Colonic mucosa (tissue), 4 donors: Measurements from ENCODE around the gene HMG20A. TPM values are rescaled to one million over a fixed set of nuclear protein-coding genes. Genes with fewer than 3 reads are reported as not detected.

Source experiments
- DNase-seq: peaks from one replicate; pipeline ENCODE4 v3.0.0-alpha.2; 2020
- H3K27ac ChIP-seq: fragments of 200-600 bp; one replicate; pipeline ENCODE4 v1.8.0; 2021
- H3K27me3 ChIP-seq: fragments of 200-600 bp; one replicate; pipeline ENCODE4 v1.8.0; 2021
- H3K36me3 ChIP-seq: fragments of 200-600 bp; one replicate; pipeline ENCODE4 v1.8.0; 2021
- H3K4me1 ChIP-seq: fragments of 200-600 bp; one replicate; pipeline ENCODE4 v1.8.0; 2021; ENCODE audit warnings: mild to moderate bottlenecking
- H3K4me3 ChIP-seq: fragments of 200-600 bp; one replicate; pipeline ENCODE4 v1.8.0; 2021
- H3K9ac ChIP-seq, 2 donors: one replicate each; pipeline ENCODE4 v1.7.0; 2013; ENCODE audit warnings: control low read depth in 2 of 2, low read depth in 2 of 2, low read length in 2 of 2
- H3K9me3 ChIP-seq: fragments of 200-600 bp; one replicate; pipeline ENCODE4 v1.8.0; 2021
- CTCF ChIP-seq: fragments of 200-600 bp; IDR thresholded peaks from one replicate; pipeline ENCODE4 v1.8.0; 2022; ENCODE audit warnings: antibody characterized with exemption, mild to moderate bottlenecking
- intact Hi-C: fragments of 100-400 bp; cut with DNase I; formaldehyde crosslinking; loops from one replicate; pipeline ENCODE4 v1.14.1; 2022
- total RNA-seq, 2 donors: library from RNA; stranded (reverse); fragmentation: NEBNext Ultra II Directional in 1 of 2; extraction: Animal tissue kit (Norgen Biotek cat#: 25700) in 1 of 2; gene quantifications; one replicate each; pipeline ENCODE4 v1.2.1, GENCODE V29; 2021
- donor health status: healthy.
- donor health status: DM: no; HTN: no; CAD: no.
- donor health status: DM: no; HTN: no; CAD: no.

The HMG20A gene
- total RNA-seq, 2 donors from 2014 or later, result 32.9 to 37.1 TPM

- Histone ChIP-seq H3K27me3 (no peaks in the 10 kb centered on the region), H3K36me3 (no peaks in the 10 kb centered on the region), H3K4me3 (no peak overlapping the region), H3K9me3 (no peaks in the 10 kb centered on the region), H3K4me1 (no peaks in the 10 kb centered on the region), H3K9ac (no peak overlapping the region), H3K27ac (no peak overlapping the region)
- DNase-seq, result no peak
- no peak for TF ChIP-seq CTCF
- intact Hi-C loops, result no loop called here
Observed at GRCh38 chr15:77527831-77528231, 107.1 kb downstream of the HMG20A start.

GRCh38 chr15:77528290-77528967 lies 107.7 kb downstream of the HMG20A start:
- intact Hi-C loops, result no loop called here
- no peak overlapping the region for H3K27ac ChIP-seq
- DNase-seq, result no peak

GRCh38 chr15:77528968-77529319 lies 108.3 kb downstream of the HMG20A start:
- Histone ChIP-seq H3K9me3 (no peaks in the 10 kb centered on the region), H3K9ac (no peak overlapping the region), H3K27ac (no peak overlapping the region), H3K4me1 (no peaks in the 10 kb centered on the region), H3K27me3 (no peaks in the 10 kb centered on the region), H3K4me3 (no peak overlapping the region), H3K36me3 (no peaks in the 10 kb centered on the region)
- no peak for TF ChIP-seq CTCF
- no peak for DNase-seq
- intact Hi-C loops, result no loop called here

More at GRCh38 chr15:77528290-77528967, 107.7 kb downstream of the HMG20A start:
- no peak overlapping the region for H3K4me3 ChIP-seq
- H3K4me1 ChIP-seq, result no peaks in the 10 kb centered on the region
- H3K36me3 ChIP-seq, result no peaks in the 10 kb centered on the region
- no peaks in the 10 kb centered on the region for H3K9me3 ChIP-seq
- TF ChIP-seq CTCF, result no peak
- H3K9ac ChIP-seq, result no peak overlapping the region
- H3K27me3 ChIP-seq, result no peaks in the 10 kb centered on the region

GRCh38 chr15:77529394-77530159 lies 108.9 kb downstream of the HMG20A start:
- intact Hi-C loops, result no loop called here
- no peaks in the 10 kb centered on the region for H3K4me1 ChIP-seq
- H3K4me3 ChIP-seq, result no peak overlapping the region
- no peaks in the 10 kb centered on the region for H3K9me3 ChIP-seq
- no peak for TF ChIP-seq CTCF
- DNase-seq, result no peak
- no peak overlapping the region for H3K9ac ChIP-seq
- no peak overlapping the region for H3K27ac ChIP-seq
- no peaks in the 10 kb centered on the region for H3K36me3 ChIP-seq
- no peaks in the 10 kb centered on the region for H3K27me3 ChIP-seq

- DNase-seq, result no peak
- Histone ChIP-seq H3K27me3 (no peaks in the 10 kb centered on the region), H3K4me3 (no peak overlapping the region), H3K9me3 (no peaks in the 10 kb centered on the region), H3K27ac (no peak overlapping the region), H3K36me3 (no peaks in the 10 kb centered on the region), H3K4me1 (no peaks in the 10 kb centered on the region), H3K9ac (no peak overlapping the region)
- intact Hi-C loops, result no loop called here
- no peak for TF ChIP-seq CTCF
Observed at GRCh38 chr15:77530576-77530975, 109.9 kb downstream of the HMG20A start.
